MM.1S (cell line): Measurements from ENCODE around the gene MRPS6.

Experiments
- DNase-seq: peaks from one replicate; pipeline ENCODE4 v3.0.0-alpha.2; 2015
- H2AFZ ChIP-seq: fragments of 300-600 bp; sonication (generic); 2 replicates; pipeline ENCODE4 v1.6.0; 2016; ENCODE audit warnings: antibody characterized with exemption, low read length
- H3F3A ChIP-seq: fragments of 300-600 bp; sonication (generic); 2 replicates; pipeline ENCODE4 v1.6.1; 2016; ENCODE audit warnings: mild to moderate bottlenecking, antibody characterized with exemption, low read length, moderate library complexity, mixed read lengths; ENCODE audit not compliant: insufficient read depth
- H3K27ac ChIP-seq: fragments of 300-600 bp; sonication (generic); 2 replicates; pipeline ENCODE4 v1.5.1; 2016; ENCODE audit warnings: mild to moderate bottlenecking, low read length
- H3K27me3 ChIP-seq: fragments of 300-600 bp; sonication (generic); replicated peaks from 2 replicates; pipeline ENCODE4 v1.6.0; 2016; ENCODE audit warnings: low read length; ENCODE audit not compliant: insufficient read depth
- H3K36me3 ChIP-seq: fragments of 300-600 bp; sonication (generic); replicated peaks from 2 replicates; pipeline ENCODE4 v1.6.1; 2016; ENCODE audit warnings: mild to moderate bottlenecking, low read length, mixed read lengths; ENCODE audit not compliant: insufficient read depth
- H3K4me1 ChIP-seq: fragments of 300-600 bp; sonication (generic); 2 replicates; pipeline ENCODE4 v1.6.1; 2016; ENCODE audit warnings: low read length, mixed read lengths
- H3K4me2 ChIP-seq: fragments of 300-600 bp; sonication (generic); 2 replicates; pipeline ENCODE4 v1.6.0; 2016; ENCODE audit warnings: low read depth, low read length
- H3K4me3 ChIP-seq: fragments of 300-600 bp; sonication (generic); 2 replicates; pipeline ENCODE4 v1.5.1; 2016; ENCODE audit warnings: low read length, mixed read lengths
- H3K79me2 ChIP-seq: fragments of 300-600 bp; sonication (generic); 2 replicates; pipeline ENCODE4 v1.6.1; 2016; ENCODE audit warnings: mixed run types, low read length, mixed read lengths
- H3K9ac ChIP-seq: fragments of 300-600 bp; sonication (generic); 2 replicates; pipeline ENCODE4 v1.6.1; 2016; ENCODE audit warnings: low read length, mixed read lengths
- H3K9me2 ChIP-seq: fragments of 300-600 bp; sonication (generic); replicated peaks from 2 replicates; pipeline ENCODE4 v1.6.1; 2016; ENCODE audit warnings: mild to moderate bottlenecking, low read length, mixed read lengths; ENCODE audit not compliant: insufficient read depth
- H3K9me3 ChIP-seq: fragments of 300-600 bp; sonication (generic); replicated peaks from 2 replicates; pipeline ENCODE4 v1.6.1; 2016; ENCODE audit warnings: mild to moderate bottlenecking, low read length, mixed read lengths; ENCODE audit not compliant: insufficient read depth
- H4K20me1 ChIP-seq: fragments of 300-600 bp; sonication (generic); 2 replicates; pipeline ENCODE4 v1.6.1; 2016; ENCODE audit warnings: mild to moderate bottlenecking, low read length, moderate library complexity, mixed read lengths; ENCODE audit not compliant: insufficient read depth
- EZH2 ChIP-seq: fragments of 300-600 bp; sonication (generic); optimal IDR thresholded peaks from 2 replicates; pipeline ENCODE3; 2017; ENCODE audit warnings: low read depth, mild to moderate bottlenecking, antibody characterized with exemption, low read length, mixed read lengths
- EZH2phosphoT487 ChIP-seq: fragments of 300-600 bp; sonication (generic); IDR thresholded peaks from 2 replicates; pipeline ENCODE4 v1.6.1; 2018; ENCODE audit warnings: antibody characterized with exemption, low read length
- TF ChIP-seq, protein P1 (sequence below): fragments of 300-600 bp; sonication (generic); IDR thresholded peaks from 2 replicates; pipeline ENCODE4 v1.5.1; 2016; ENCODE audit warnings: antibody characterized with exemption, low read length, mixed read lengths

Gene MRPS6

DNA sequence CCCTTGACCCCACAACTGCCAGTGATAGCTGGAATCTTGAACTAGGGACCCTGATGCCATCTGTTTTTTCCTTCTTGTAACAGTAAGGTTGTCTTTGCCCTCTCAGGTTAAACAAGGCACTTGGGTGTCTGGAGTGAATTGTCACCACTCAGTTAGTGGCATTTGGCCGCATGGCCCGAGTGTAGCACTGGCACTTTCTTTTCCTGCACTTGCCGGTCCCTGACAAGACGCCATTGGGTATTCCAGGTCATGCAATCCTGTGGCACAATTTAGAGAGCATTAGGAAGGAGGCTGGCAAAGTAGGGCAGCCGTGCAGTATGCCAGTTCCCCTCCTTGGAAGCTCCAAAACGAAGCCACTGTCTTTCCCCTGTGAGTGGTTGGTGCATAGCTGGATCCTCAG lies 70.8 kb downstream of the MRPS6 start:
- Histone ChIP-seq H3K4me3 (no peak overlapping the region), H3K9ac (no peak overlapping the region), H3K27me3 (no peaks in the 10 kb centered on the region), H3F3A (no peaks in the 10 kb centered on the region), H3K36me3 (0 out of 2 replicates have a peak, but pooled peaks cover 5% of the 10 kb centered on the region), H2AFZ (no peak overlapping the region), H3K4me2 (no peak overlapping the region), H3K4me1 (no peaks in the 10 kb centered on the region), H3K9me3 (no peaks in the 10 kb centered on the region), H3K27ac (no peak overlapping the region), H3K9me2 (no peaks in the 10 kb centered on the region), H4K20me1 (no peaks in the 10 kb centered on the region), H3K79me2 (peaks cover 11% of the 10 kb centered on the region; the same call in 1 of the 2 replicates)
- TF ChIP-seq EZH2phosphoT487 = no peak
- TF ChIP-seq, protein P1, sequence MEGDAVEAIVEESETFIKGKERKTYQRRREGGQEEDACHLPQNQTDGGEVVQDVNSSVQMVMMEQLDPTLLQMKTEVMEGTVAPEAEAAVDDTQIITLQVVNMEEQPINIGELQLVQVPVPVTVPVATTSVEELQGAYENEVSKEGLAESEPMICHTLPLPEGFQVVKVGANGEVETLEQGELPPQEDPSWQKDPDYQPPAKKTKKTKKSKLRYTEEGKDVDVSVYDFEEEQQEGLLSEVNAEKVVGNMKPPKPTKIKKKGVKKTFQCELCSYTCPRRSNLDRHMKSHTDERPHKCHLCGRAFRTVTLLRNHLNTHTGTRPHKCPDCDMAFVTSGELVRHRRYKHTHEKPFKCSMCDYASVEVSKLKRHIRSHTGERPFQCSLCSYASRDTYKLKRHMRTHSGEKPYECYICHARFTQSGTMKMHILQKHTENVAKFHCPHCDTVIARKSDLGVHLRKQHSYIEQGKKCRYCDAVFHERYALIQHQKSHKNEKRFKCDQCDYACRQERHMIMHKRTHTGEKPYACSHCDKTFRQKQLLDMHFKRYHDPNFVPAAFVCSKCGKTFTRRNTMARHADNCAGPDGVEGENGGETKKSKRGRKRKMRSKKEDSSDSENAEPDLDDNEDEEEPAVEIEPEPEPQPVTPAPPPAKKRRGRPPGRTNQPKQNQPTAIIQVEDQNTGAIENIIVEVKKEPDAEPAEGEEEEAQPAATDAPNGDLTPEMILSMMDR = no peak
- DNase-seq = no peak

DNA sequence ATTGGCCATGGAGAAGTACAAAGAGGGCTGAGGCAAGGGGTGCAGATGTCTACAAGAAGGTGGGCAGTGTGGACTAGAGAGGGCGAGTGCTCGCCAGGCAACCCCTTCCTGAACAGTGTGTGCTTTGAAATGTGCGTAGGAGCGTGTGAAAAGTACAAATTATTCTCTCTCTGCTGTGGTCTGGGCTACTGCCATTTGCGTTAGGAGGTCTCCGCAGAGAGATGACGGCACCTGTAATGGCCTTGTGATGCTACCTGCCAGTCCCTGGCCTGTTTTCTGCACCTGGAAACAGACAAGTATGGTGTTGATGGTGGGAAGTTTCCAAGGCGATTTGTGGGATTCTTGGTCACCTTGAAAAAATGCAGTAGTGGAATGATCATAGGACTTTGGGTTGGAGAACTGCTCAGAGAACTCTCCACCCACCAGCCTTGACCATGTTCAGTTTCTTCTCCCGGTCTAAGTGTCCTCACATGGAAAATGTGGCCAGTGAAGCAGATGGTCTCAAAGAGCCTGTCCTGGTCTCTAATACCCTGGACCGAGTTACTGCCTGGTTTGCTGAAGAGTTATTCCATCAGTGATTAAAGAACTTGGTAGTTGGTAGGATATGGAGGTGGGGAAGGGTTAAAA lies 74.5 kb downstream of the MRPS6 start:
- Histone ChIP-seq H3K27ac (no peak overlapping the region), H3K27me3 (no peaks in the 10 kb centered on the region), H3K9me3 (no peaks in the 10 kb centered on the region), H4K20me1 (no peaks in the 10 kb centered on the region), H3K9me2 (no peaks in the 10 kb centered on the region), H3K79me2 (no peaks in the 10 kb centered on the region), H3K9ac (no peak overlapping the region), H3K4me2 (no peak overlapping the region), H3F3A (no peaks in the 10 kb centered on the region), H3K4me3 (no peak overlapping the region), H3K4me1 (no peaks in the 10 kb centered on the region), H2AFZ (no peak overlapping the region), H3K36me3 (0 out of 2 replicates have a peak, but pooled peaks cover 5% of the 10 kb centered on the region)
- no peak for TF ChIP-seq EZH2
- TF ChIP-seq, protein P1 = no peak
- no peak for TF ChIP-seq EZH2phosphoT487
- no peak for DNase-seq

DNA sequence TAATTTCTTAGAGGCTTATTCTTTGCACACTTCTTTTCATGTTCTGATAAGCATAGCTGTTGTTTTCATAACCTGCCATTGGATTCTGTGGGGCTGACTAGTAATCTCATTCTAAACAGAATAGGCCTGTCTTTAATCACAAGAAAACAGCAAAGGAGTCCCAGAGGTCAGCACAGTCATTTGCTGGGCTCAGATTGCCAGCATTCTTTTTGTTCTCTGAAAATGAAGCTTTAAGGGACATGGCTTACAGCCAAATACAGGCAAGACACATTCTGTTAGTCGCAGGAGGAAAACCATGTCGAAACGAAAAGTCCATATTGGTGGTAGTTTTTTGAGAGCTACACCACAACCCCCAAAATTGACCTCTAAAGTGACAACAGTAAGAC lies 75.0 kb downstream of the MRPS6 start:
- Histone ChIP-seq H3K36me3 (0 out of 2 replicates have a peak, but pooled peaks cover 4% of the 10 kb centered on the region), H4K20me1 (no peaks in the 10 kb centered on the region), H3K27me3 (no peaks in the 10 kb centered on the region), H3K4me1 (no peaks in the 10 kb centered on the region), H3K4me3 (no peak overlapping the region), H3K27ac (no peak overlapping the region), H3K9ac (no peak overlapping the region), H3K79me2 (no peaks in the 10 kb centered on the region), H3K9me3 (no peaks in the 10 kb centered on the region), H2AFZ (no peak overlapping the region), H3K4me2 (no peak overlapping the region), H3F3A (no peaks in the 10 kb centered on the region), H3K9me2 (no peaks in the 10 kb centered on the region)
- DNase-seq = no peak
- TF ChIP-seq EZH2 (no peak), EZH2phosphoT487 (no peak)
- TF ChIP-seq, protein P1 = no peak
